H1 (cell line): ENCODE results near the gene GRIP1. TPM values are rescaled to one million over a fixed set of nuclear protein-coding genes. Genes with fewer than 3 reads are reported as not detected.
A peak's percentile ranks its signal among the peaks of the same experiment; 100 is the strongest.

ENCODE experiments used
- CTCF ChIA-PET: fragments of 300-600 bp; sonication (Branson Sonifier 250); formaldehyde crosslinking; loops from one replicate; lab custom pipeline; 2021; ENCODE audit not compliant: partially characterized antibody; lab: Charles Lee
- POLR2A ChIA-PET: fragments of 300-600 bp; sonication (Branson Sonifier 250); formaldehyde crosslinking; loops from one replicate; lab custom pipeline; 2021; ENCODE audit warnings: inconsistent platforms; ENCODE audit not compliant: partially characterized antibody; lab: Charles Lee
- DNase-seq, 2 experiments: peaks; one replicate each; pipeline versions ENCODE4 v3.0.0 to v3.0.0-alpha.2; 2010 to 2022; ENCODE audit warnings: low spot score in 2 of 2, low read depth in 1 of 2, mixed read lengths in 1 of 2
- FAIRE-seq: peaks from 2 replicates; lab custom pipeline; 2011; peaks lifted over from hg19 to GRCh38; lab: Jason Lieb, UNC
- H2AFZ ChIP-seq: 2 replicates; pipeline ENCODE4 v1.8.1; 2012; ENCODE audit warnings: low read length, inconsistent platforms
- H2AK5ac ChIP-seq: 2 replicates; pipeline ENCODE4 v1.6.1; 2013; ENCODE audit warnings: low read depth, low read length
- H2BK120ac ChIP-seq: replicated peaks from 2 replicates; pipeline ENCODE3; 2013; ENCODE audit warnings: low read depth, low read length, inconsistent platforms
- H2BK12ac ChIP-seq: 2 replicates; pipeline ENCODE4 v1.6.1; 2013; ENCODE audit warnings: low read depth, low read length
- H2BK15ac ChIP-seq: 2 replicates; pipeline ENCODE4 v1.6.1; 2013; ENCODE audit warnings: low read length
- H2BK20ac ChIP-seq: 2 replicates; pipeline ENCODE4 v1.6.1; 2013; ENCODE audit warnings: low read length
- H2BK5ac ChIP-seq: 2 replicates; pipeline ENCODE4 v1.6.1; 2013; ENCODE audit warnings: low read depth, low read length
- H3K14ac ChIP-seq: 2 replicates; pipeline ENCODE4 v1.6.1; 2013; ENCODE audit warnings: inconsistent platforms; ENCODE audit not compliant: insufficient read length
- H3K18ac ChIP-seq: 2 replicates; pipeline ENCODE4 v1.6.1; 2013; ENCODE audit warnings: low read length; ENCODE audit errors: extremely low read depth
- H3K23ac ChIP-seq: 2 replicates; pipeline ENCODE4 v1.6.1; 2013; ENCODE audit warnings: inconsistent platforms; ENCODE audit not compliant: insufficient read length
- H3K23me2 ChIP-seq: 2 replicates; pipeline ENCODE4 v1.6.1; 2013; ENCODE audit warnings: low read depth, low read length
- H3K27ac ChIP-seq: 2 replicates; pipeline ENCODE4 v1.6.1; 2011; ENCODE audit warnings: low read depth, low read length, inconsistent platforms
- H3K27me3 ChIP-seq, 4 experiments: replicated peaks in 1 of 4; 1 replicate in 1 of 4; 2 replicates in 3 of 4; pipeline versions ENCODE4 v1.6.1 to v1.8.1; 2011 to 2013; ENCODE audit warnings: low read length in 3 of 4, mild to moderate bottlenecking in 3 of 4, inconsistent platforms in 2 of 4, mixed read lengths in 2 of 4, moderate library complexity in 1 of 4; ENCODE audit not compliant: control insufficient read depth in 3 of 4, insufficient read depth in 3 of 4; ENCODE audit errors: extremely low read depth in 1 of 4
- H3K36me3 ChIP-seq, 4 experiments: 2 replicates each; pipeline versions ENCODE4 v1.6.1 to v1.8.1; 2011 to 2013; ENCODE audit warnings: mild to moderate bottlenecking in 4 of 4, low read length in 3 of 4, moderate library complexity in 2 of 4, control low read depth in 1 of 4, inconsistent platforms in 1 of 4; ENCODE audit not compliant: insufficient read depth in 4 of 4, control insufficient read depth in 2 of 4
- H3K4ac ChIP-seq: replicated peaks from 2 replicates; pipeline ENCODE3; 2013; ENCODE audit warnings: low read length, low read depth, mixed read lengths, inconsistent platforms; ENCODE audit not compliant: insufficient read length
- H3K4me1 ChIP-seq, 4 experiments: replicated peaks in 1 of 4; 1 replicate in 1 of 4; 2 replicates in 3 of 4; pipeline versions ENCODE4 v1.6.1 to v1.8.1; 2011 to 2013; ENCODE audit warnings: low read length in 3 of 4, inconsistent platforms in 2 of 4, mixed read lengths in 1 of 4; ENCODE audit not compliant: insufficient read depth in 4 of 4, control insufficient read depth in 3 of 4
- H3K4me2 ChIP-seq, 2 experiments: 2 replicates each; pipeline versions ENCODE4 v1.6.1 to v1.8.1; 2011 to 2013; ENCODE audit warnings: low read depth in 2 of 2, low read length in 2 of 2, control low read depth in 1 of 2, inconsistent platforms in 1 of 2, mild to moderate bottlenecking in 1 of 2; ENCODE audit not compliant: insufficient read depth in 1 of 2
- H3K4me3 ChIP-seq, 4 experiments: fragments of 200-600, 300-600 bp in 1 of 4; sonication (generic), shearing (Covaris generic), sonication (Bioruptor Twin) in 1 of 4; 2 replicates each; pipeline versions ENCODE4 v1.5.1 to v1.8.1; 2011 to 2016; ENCODE audit warnings: low read length in 4 of 4, low read depth in 3 of 4, control low read depth in 2 of 4, inconsistent platforms in 2 of 4, mild to moderate bottlenecking in 2 of 4, mixed read lengths in 1 of 4, moderate library complexity in 1 of 4; ENCODE audit not compliant: insufficient read depth in 2 of 4; ENCODE audit errors: extremely low read depth in 1 of 4
- H3K56ac ChIP-seq: replicated peaks from 2 replicates; pipeline ENCODE3; 2013; ENCODE audit warnings: low read depth, mild to moderate bottlenecking, mixed read lengths, low read length, inconsistent platforms; ENCODE audit not compliant: insufficient read length
- H3K79me1 ChIP-seq: 2 replicates; pipeline ENCODE4 v1.6.1; 2013; ENCODE audit warnings: low read depth, low read length, control low read depth
- H3K79me2 ChIP-seq, 2 experiments: 2 replicates each; pipeline versions ENCODE4 v1.6.1 to v1.8.1; 2012 to 2013; ENCODE audit warnings: low read length in 2 of 2, mild to moderate bottlenecking in 2 of 2, inconsistent platforms in 1 of 2; ENCODE audit not compliant: insufficient read depth in 2 of 2, control insufficient read depth in 1 of 2
- H3K9ac ChIP-seq, 4 experiments: replicated peaks in 1 of 4; 1 replicate in 1 of 4; 2 replicates in 3 of 4; pipeline versions ENCODE4 v1.6.1 to v1.8.1; 2011 to 2013; ENCODE audit warnings: low read depth in 3 of 4, low read length in 3 of 4, control low read depth in 2 of 4, mild to moderate bottlenecking in 2 of 4, moderate library complexity in 2 of 4, inconsistent platforms in 1 of 4; ENCODE audit errors: extremely low read depth in 1 of 4
- H3K9me3 ChIP-seq, 2 experiments: 2 replicates each; pipeline versions ENCODE4 v1.6.1 to v1.8.1; 2012 to 2013; ENCODE audit warnings: mild to moderate bottlenecking in 2 of 2, moderate library complexity in 2 of 2, control low read depth in 1 of 2, inconsistent platforms in 1 of 2, low read depth in 1 of 2, low read length in 1 of 2, mixed read lengths in 1 of 2; ENCODE audit not compliant: insufficient read depth in 2 of 2
- H4K20me1 ChIP-seq, 2 experiments: replicated peaks in 1 of 2; 2 replicates each; pipeline versions ENCODE3 to v1.8.1; 2011 to 2013; ENCODE audit warnings: inconsistent platforms in 2 of 2, low read length in 2 of 2, mild to moderate bottlenecking in 1 of 2; ENCODE audit not compliant: insufficient read depth in 2 of 2, control insufficient read depth in 1 of 2
- H4K5ac ChIP-seq: 2 replicates; pipeline ENCODE4 v1.6.1; 2013; ENCODE audit warnings: low read length, low read depth, mixed read lengths, inconsistent platforms; ENCODE audit not compliant: insufficient read length
- H4K8ac ChIP-seq: 2 replicates; pipeline ENCODE4 v1.8.0; 2013; ENCODE audit warnings: mild to moderate bottlenecking, moderate library complexity, low read length, inconsistent platforms; ENCODE audit not compliant: insufficient read depth; ENCODE audit errors: extremely low read depth
- H4K91ac ChIP-seq: replicated peaks from 2 replicates; pipeline ENCODE3; 2013; ENCODE audit warnings: low read length, mixed read lengths, inconsistent platforms; ENCODE audit not compliant: insufficient read length
- FOSL1 ChIP-seq: IDR thresholded peaks from 2 replicates; pipeline ENCODE4 v1.6.1; 2011; ENCODE audit warnings: mild to moderate bottlenecking, low read depth, low read length, moderate library complexity; ENCODE audit not compliant: insufficient read depth
- GTF2F1 ChIP-seq: IDR thresholded peaks from 2 replicates; pipeline ENCODE4 v1.6.1; 2012; ENCODE audit warnings: low read depth, low read length, improper control_type of control experiment, borderline replicate concordance
- POLR2AphosphoS5 ChIP-seq: IDR thresholded peaks from 2 replicates; pipeline ENCODE4 v1.6.1; 2011; ENCODE audit warnings: low read depth, low read length
- RXRA ChIP-seq: IDR thresholded peaks from 2 replicates; pipeline ENCODE4 v1.6.1; 2011; ENCODE audit warnings: low read depth, mild to moderate bottlenecking, low read length, moderate library complexity; ENCODE audit not compliant: insufficient read depth
- WGBS, 2 experiments: shearing (Covaris generic) in 1 of 2; methylation state at CpG; one replicate each; pipeline versions ENCODE4 v1.1.6 to v1.1.7; 2013 to 2015; ENCODE audit warnings: low lambda C conversion rate in 2 of 2, mixed read lengths in 2 of 2, inconsistent platforms in 1 of 2, low coverage in 1 of 2, missing lambda C conversion rate in 1 of 2; ENCODE audit not compliant: insufficient replicate concordance in 2 of 2, insufficient coverage in 1 of 2, insufficient read length in 1 of 2; ENCODE audit errors: extremely low coverage in 1 of 2, missing lambda C conversion rate in 1 of 2; 5-methylcytosine and 5-hydroxymethylcytosine counted together
- polyA plus RNA-seq, 7 experiments: library from polyadenylated mRNA; depleted of rRNA in 3 of 7; stranded (reverse) in 5 of 7; unstranded in 2 of 7; fragments of >200 nt in 5 of 7; fragments of 200-250 nt in 2 of 7; gene quantifications; 1 replicate in 5 of 7; 2 replicates in 1 of 7; 4 replicates in 1 of 7; pipeline versions ENCODE4 v1.2.1 to v1.2.3, GENCODE V29; 2011 to 2013; ENCODE audit warnings: missing spikeins in 2 of 7, mixed read lengths in 2 of 7
- total RNA-seq: library from RNA; stranded (reverse); fragmentation: NEBNext Ultra II Directional; extraction: Animal tissue kit (Norgen Biotek cat#: 25700); gene quantifications from 2 replicates; pipeline ENCODE4 v1.2.1, GENCODE V29; 2021

Gene GRIP1
- total and polyA plus RNA-seq, 2 of the 8 experiments (the other 6 are each of a cell fraction or from before 2014, with no cell fraction given): 4.5 to 27.3 TPM

DNA sequence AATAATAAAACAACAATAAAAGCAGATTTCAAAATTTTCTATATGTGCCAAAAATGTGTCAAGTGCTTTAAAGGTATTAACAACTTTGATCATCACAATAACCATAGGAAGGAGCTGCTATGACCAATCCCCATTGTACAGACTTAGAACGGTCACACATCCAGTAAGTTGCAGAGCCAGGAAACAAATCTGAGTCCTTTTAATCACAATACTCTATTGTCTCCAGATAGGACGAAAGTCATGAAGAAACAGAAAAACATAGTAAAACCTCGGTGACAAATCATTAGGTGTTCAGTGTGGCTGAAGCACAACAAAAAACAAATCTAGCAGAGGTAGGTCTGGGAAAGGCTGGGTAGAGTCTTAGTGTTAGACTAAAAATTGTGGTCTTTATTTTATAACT is 178.8 kb downstream of the GRIP1 start:
- Histone ChIP-seq H3K56ac (no peak overlapping the region), H3K9ac (no peak overlapping the region), H4K5ac (no peak overlapping the region), H2BK120ac (no peak overlapping the region), H2BK20ac (peak overlapping the region; percentile 41; the same call in 1 of the 2 replicates), H3K4me3 (no peak overlapping the region), H3K79me2 (no peaks in the 10 kb centered on the region), H3K23ac (no peak overlapping the region), H3K27ac (no peak overlapping the region), H3K36me3 (no peaks in the 10 kb centered on the region), H3K18ac (no peak overlapping the region), H3K14ac (no peak overlapping the region), H4K20me1 (no peaks in the 10 kb centered on the region), H3K23me2 (no peaks in the 10 kb centered on the region), H3K4me2 (no peak overlapping the region), H2AFZ (no peak overlapping the region), H2BK12ac (0 out of 2 replicates have a peak overlapping the region, but pooled peaks have one; percentile 53), H3K27me3 (no peaks in the 10 kb centered on the region), H4K91ac (no peak overlapping the region), H2BK5ac (peak overlapping the region; percentile 16; the same call in 1 of the 2 replicates), H4K8ac (no peak overlapping the region), H3K4me1 (peaks cover 4 to 22% (median 16%) of the 10 kb centered on the region in 4 experiments), H3K79me1 (no peaks in the 10 kb centered on the region), H3K9me3 (no peaks in the 10 kb centered on the region), H3K4ac (no peak overlapping the region), H2BK15ac (no peak overlapping the region), H2AK5ac (no peak overlapping the region; the same call in 1 of the 2 replicates)
- DNase-seq: no peak
- ChIA-PET POLR2A (no interaction called here), CTCF (no interaction called here)
- TF ChIP-seq POLR2AphosphoS5 (no peak), GTF2F1 (no peak), FOSL1 (no peak), RXRA (no peak)
- no peak for FAIRE-seq
- WGBS, 2 experiments: 76% methylated on average over 3 of the region's 3 CpGs; no CpG with 5 or more reads in 1 of the 2 experiments
